Endothelial cell of umbilical vein (primary cell): ENCODE data around the gene OR10A2.

Experiments used
- CTCF ChIP-seq, 2 donors: IDR thresholded peaks; 1 replicate in 1 of 2; 2 replicates in 1 of 2; pipeline ENCODE4 v1.5.1; 2011; ENCODE audit warnings: low read length in 2 of 2, mild to moderate bottlenecking in 2 of 2, moderate library complexity in 2 of 2, control low read depth in 1 of 2, inconsistent platforms in 1 of 2, low read depth in 1 of 2; ENCODE audit not compliant: insufficient read depth in 1 of 2; ENCODE audit errors: extremely low read depth in 1 of 2
- POLR2A ChIP-seq: IDR thresholded peaks from 2 replicates; pipeline ENCODE4 v1.6.1; 2012; ENCODE audit warnings: low read depth, mild to moderate bottlenecking, control low read depth, low read length

GRCh38 chr11:6895010-6895409 lies 32.2 kb downstream of the OR10A2 start:
- no peak for TF ChIP-seq POLR2A
- no peak for TF ChIP-seq CTCF (IDR thresholded peaks at IDR 0.05; ENCODE audit: extremely low read depth in 1 of 2, insufficient read depth in 1 of 2, low read depth in 1 of 2, low read length in 2 of 2)
